Keratinocyte (primary cell): ENCODE results near the gene SPATS2.

ENCODE experiments used
- CTCF ChIP-seq, 3 experiments: IDR thresholded peaks in 1 of 3; conservative IDR thresholded peaks in 1 of 3; optimal IDR thresholded peaks in 1 of 3; 2 replicates in 2 of 3; 3 replicates in 1 of 3; pipeline versions ENCODE3 to v1.5.1; 2011; ENCODE audit warnings: low read length in 3 of 3, mild to moderate bottlenecking in 3 of 3, moderate library complexity in 2 of 3, control low read depth in 1 of 3, inconsistent platforms in 1 of 3; ENCODE audit not compliant: insufficient read depth in 2 of 3; ENCODE audit errors: extremely low read depth in 1 of 3
- EZH2 ChIP-seq: IDR thresholded peaks from one replicate; pipeline ENCODE4 v1.6.1; 2012; ENCODE audit warnings: inconsistent platforms, mild to moderate bottlenecking, low read length, moderate library complexity

- TF ChIP-seq CTCF (optimal IDR thresholded peaks at IDR 0.05 in 1 of 3, IDR thresholded peaks at IDR 0.05 in 1 of 3, conservative IDR thresholded peaks at IDR 0.05 in 1 of 3; ENCODE audit: extremely low read depth in 1 of 3, insufficient read depth in 2 of 3, low read length in 3 of 3): no peak
- no peak for TF ChIP-seq EZH2
Measured at GRCh38 chr12:49519574-49519936, 152.3 kb downstream of the SPATS2 start.
